A549 (cell line): ENCODE data around the gene FANCI. TPM values are rescaled to one million over a fixed set of nuclear protein-coding genes. Genes with fewer than 3 reads are reported as not detected.

Experiments
- ATAC-seq, 2 experiments: fragments of 200-7000 bp in 1 of 2; fragments of >200 bp in 1 of 2; cut with Nextera tagmentation in 1 of 2; cut with Tn5 transposase in 1 of 2; 3 replicates each; pipeline versions ENCODE4 v1.8.0 to v1.9.1; 2018 to 2020; ENCODE audit warnings: mild to moderate bottlenecking in 1 of 2, moderate library complexity in 1 of 2
- CTCF ChIA-PET: fragments of 300-600 bp; sonication (Branson Sonifier 250); formaldehyde crosslinking; extraction: SDS; loops from one replicate; lab custom pipeline; 2021; ENCODE audit warnings: antibody characterized with exemption, inconsistent platforms; lab: Yijun Ruan, JAX
- POLR2A ChIA-PET: fragments of 350-600 bp; formaldehyde crosslinking; extraction: SDS; loops from one replicate; lab custom pipeline; 2021; ENCODE audit warnings: antibody characterized with exemption, inconsistent platforms; lab: Yijun Ruan, JAX
- DNase-seq, 2 experiments: peaks; one replicate each; pipeline versions ENCODE4 v3.0.0 to v3.0.0-alpha.2; 2011 to 2016; ENCODE audit warnings: low read depth in 1 of 2, low spot score in 1 of 2
- FAIRE-seq: peaks from 2 replicates; lab custom pipeline; 2011; peaks lifted over from hg19 to GRCh38; lab: Jason Lieb, UNC
- H3K27ac ChIP-seq, 2 experiments: fragments of >200 bp; sonication (Bioruptor Twin); formaldehyde crosslinking; 3 replicates each; pipeline ENCODE4 v1.5.1; 2016 to 2017
- H3K4me1 ChIP-seq: fragments of >200 bp; sonication (Bioruptor Twin); formaldehyde crosslinking; 3 replicates; pipeline ENCODE4 v1.6.1; 2016
- H3K4me2 ChIP-seq: fragments of >200 bp; sonication (Bioruptor Twin); formaldehyde crosslinking; 3 replicates; pipeline ENCODE4 v1.6.1; 2016
- H3K4me3 ChIP-seq: fragments of >200 bp; sonication (Bioruptor Twin); formaldehyde crosslinking; 3 replicates; pipeline ENCODE4 v1.5.1; 2016
- H3K9me3 ChIP-seq: fragments of >200 bp; sonication (Bioruptor Twin); formaldehyde crosslinking; 3 replicates; pipeline ENCODE4 v1.6.1; 2016
- CBX2 ChIP-seq: fragments of 200-600 bp; sonication (generic); IDR thresholded peaks from 2 replicates; pipeline ENCODE4 v1.6.1; 2016; ENCODE audit warnings: low read depth, mild to moderate bottlenecking, borderline replicate concordance
- CEBPB ChIP-seq, 2 experiments: fragments of >200 bp in 1 of 2; sonication (Bioruptor Twin) in 1 of 2; formaldehyde crosslinking in 1 of 2; IDR thresholded peaks; 2 replicates each; pipeline ENCODE4 v1.6.1; 2012 to 2016
- CTCF ChIP-seq: fragments of >200 bp; sonication (Bioruptor Twin); formaldehyde crosslinking; IDR thresholded peaks from 3 replicates; pipeline ENCODE4 v1.5.1; 2016
- E2F6 ChIP-seq: IDR thresholded peaks from 2 replicates; pipeline ENCODE4 v1.6.1; 2012; ENCODE audit warnings: low read depth, borderline replicate concordance
- EP300 ChIP-seq, 2 experiments: fragments of >200 bp; sonication (Bioruptor Twin); formaldehyde crosslinking; IDR thresholded peaks; 2 replicates in 1 of 2; 3 replicates in 1 of 2; pipeline ENCODE4 v1.6.1; 2016 to 2017
- FOXS1 ChIP-seq: fragments of 250-450 bp; sonication (Bioruptor Pico); IDR thresholded peaks from 2 replicates; pipeline ENCODE4 v1.5.0; 2020; ENCODE audit warnings: mild to moderate bottlenecking, moderate library complexity
- HOXA7 ChIP-seq: fragments of 250-450 bp; sonication (Bioruptor Pico); IDR thresholded peaks from 2 replicates; pipeline ENCODE4 v1.5.0; 2020; ENCODE audit warnings: mild to moderate bottlenecking, moderate library complexity
- HOXB5 ChIP-seq: fragments of 250-450 bp; sonication (Bioruptor Pico); IDR thresholded peaks from 2 replicates; pipeline ENCODE4 v1.5.0; 2020; ENCODE audit warnings: mild to moderate bottlenecking, moderate library complexity
- JUNB ChIP-seq: fragments of >200 bp; sonication (Bioruptor Twin); formaldehyde crosslinking; IDR thresholded peaks from 2 replicates; pipeline ENCODE4 v1.6.1; 2016
- KDM5A ChIP-seq: fragments of 200-600 bp; sonication (generic); IDR thresholded peaks from 2 replicates; pipeline ENCODE4 v1.6.1; 2016; ENCODE audit warnings: antibody characterized with exemption, mild to moderate bottlenecking
- MAZ ChIP-seq: fragments of 150-350 bp; IDR thresholded peaks from 2 replicates; pipeline ENCODE4 v1.6.1; 2014; ENCODE audit warnings: antibody characterized with exemption, low read depth, low read length, borderline replicate concordance
- MYC ChIP-seq: IDR thresholded peaks from 2 replicates; pipeline ENCODE4 v1.6.1; 2012; ENCODE audit warnings: mild to moderate bottlenecking, inconsistent platforms, low read length, improper control_type of control experiment, borderline replicate concordance
- NFE2L2 ChIP-seq: fragments of 150-350 bp; conservative IDR thresholded peaks from 2 replicates; pipeline ENCODE4 v1.6.1; 2014; ENCODE audit warnings: low read length
- NPAS2 ChIP-seq: fragments of 250-450 bp; sonication (Bioruptor Pico); IDR thresholded peaks from 2 replicates; pipeline ENCODE4 v1.8.0; 2022; ENCODE audit warnings: mild to moderate bottlenecking, moderate library complexity, borderline replicate concordance
- PHF8 ChIP-seq: fragments of 200-600 bp; sonication (generic); IDR thresholded peaks from 2 replicates; pipeline ENCODE4 v1.6.1; 2016; ENCODE audit warnings: low read depth, mild to moderate bottlenecking, antibody characterized with exemption, moderate library complexity, borderline replicate concordance
- RAD21 ChIP-seq, 2 experiments: fragments of >200 bp in 1 of 2; sonication (Bioruptor Twin) in 1 of 2; formaldehyde crosslinking in 1 of 2; IDR thresholded peaks in 1 of 2; conservative IDR thresholded peaks in 1 of 2; 2 replicates in 1 of 2; 3 replicates in 1 of 2; pipeline ENCODE4 v1.6.1; 2012 to 2018; ENCODE audit warnings: inconsistent platforms in 1 of 2
- RARB ChIP-seq: fragments of 250-450 bp; sonication (Bioruptor Pico); IDR thresholded peaks from 2 replicates; pipeline ENCODE4 v1.8.0; 2021; ENCODE audit warnings: mild to moderate bottlenecking, moderate library complexity
- RNF2 ChIP-seq: fragments of 200-600 bp; sonication (generic); IDR thresholded peaks from 2 replicates; pipeline ENCODE4 v1.6.1; 2016; ENCODE audit warnings: low read depth, mild to moderate bottlenecking, antibody characterized with exemption, moderate library complexity, borderline replicate concordance
- SMC3 ChIP-seq: fragments of >200 bp; sonication (Bioruptor Twin); formaldehyde crosslinking; IDR thresholded peaks from 3 replicates; pipeline ENCODE4 v1.6.1; 2018; ENCODE audit warnings: inconsistent platforms
- ZNF302 ChIP-seq: fragments of 250-450 bp; sonication (Bioruptor Pico); IDR thresholded peaks from 2 replicates; pipeline ENCODE4 v1.9.0; 2021; ENCODE audit warnings: inconsistent platforms, mild to moderate bottlenecking, moderate library complexity
- WGBS: methylation state at CpG from one replicate; pipeline ENCODE4 v1.1.6; 2017; ENCODE audit errors: missing lambda C conversion rate; 5-methylcytosine and 5-hydroxymethylcytosine counted together
- polyA plus RNA-seq, 4 experiments: library from polyadenylated mRNA; depleted of rRNA in 3 of 4; stranded (reverse); fragments of >200 nt; fragmentation: RNase III in 1 of 4; extraction: RNeasy Plus Mini Kit Qiagen cat#74134 plus additional on column Dnase treatment in 1 of 4; gene quantifications; 2 replicates in 3 of 4; 3 replicates in 1 of 4; pipeline ENCODE4 v1.2.3, GENCODE V29; 2011 to 2017
- TF ChIP-seq, protein P1 (sequence below): fragments of >200 bp; sonication (Bioruptor Twin); formaldehyde crosslinking; IDR thresholded peaks from 2 replicates; pipeline ENCODE4 v1.6.1; 2016
- TF ChIP-seq, protein P2 (sequence below): fragments of 450-650 bp; IDR thresholded peaks from 2 replicates; pipeline ENCODE4 v1.6.1; 2014; ENCODE audit warnings: antibody characterized with exemption
- TF ChIP-seq, protein P3 (sequence below): fragments of 250-450 bp; sonication (Bioruptor Pico); IDR thresholded peaks from 2 replicates; pipeline ENCODE4 v1.5.0; 2020; ENCODE audit warnings: low read depth, mild to moderate bottlenecking, moderate library complexity
- TF ChIP-seq, protein P4 (sequence below): fragments of 250-450 bp; sonication (Bioruptor Pico); IDR thresholded peaks from 2 replicates; pipeline ENCODE4 v1.5.0; 2021; ENCODE audit warnings: mild to moderate bottlenecking, moderate library complexity, borderline replicate concordance

The FANCI gene
- polyA plus RNA-seq, 2 of the 4 experiments (the other 2 are of a cell fraction), result 101 to 123 TPM

- no peak overlapping the region for H3K4me2 ChIP-seq
- POLR2A ChIA-PET, result no interaction called here
- TF ChIP-seq, protein P1, sequence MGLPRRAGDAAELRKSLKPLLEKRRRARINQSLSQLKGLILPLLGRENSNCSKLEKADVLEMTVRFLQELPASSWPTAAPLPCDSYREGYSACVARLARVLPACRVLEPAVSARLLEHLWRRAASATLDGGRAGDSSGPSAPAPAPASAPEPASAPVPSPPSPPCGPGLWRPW, result no peak
- TF ChIP-seq NFE2L2, result no peak
- no peak for TF ChIP-seq NPAS2 (CRISPR knock-in tag)
- TF ChIP-seq JUNB, result no peak
Measured at GRCh38 chr15:89293012-89293411, 49.2 kb downstream of the FANCI start.

GRCh38 chr15:89299896-89300295 is 56.1 kb downstream of the FANCI start:
- FAIRE-seq (peak; percentile 74), DNase-seq (peak in 1 of 2 experiments; percentile 38), ATAC-seq (peak; percentile 80 to 87)
- no peak overlapping the region for H3K4me3 ChIP-seq
- H3K4me2 ChIP-seq, result no peak overlapping the region
- ChIA-PET POLR2A (interaction anchor here (0.8 kb wide), 1 partner anchor 92 kb away, joined by 3 read pairs; no protein-coding TSS in a partner anchor), CTCF (interaction anchor here (0.6 to 16.4 kb wide), 41 partner anchors 13 to 421 kb away, joined by 3 to 155 read pairs (median 4); partner anchors contain the start of genes FANCI and HAPLN3)
- no peak for TF ChIP-seq HOXA7 (CRISPR knock-in tag)
- peak; percentile 36; the same call in 1 of the 3 replicates for TF ChIP-seq SMC3
- TF ChIP-seq EP300 (IDR thresholded peaks at IDR 0.05), result no peak
- TF ChIP-seq E2F6, result no peak
- TF ChIP-seq RARB, result no peak
- TF ChIP-seq, protein P2, sequence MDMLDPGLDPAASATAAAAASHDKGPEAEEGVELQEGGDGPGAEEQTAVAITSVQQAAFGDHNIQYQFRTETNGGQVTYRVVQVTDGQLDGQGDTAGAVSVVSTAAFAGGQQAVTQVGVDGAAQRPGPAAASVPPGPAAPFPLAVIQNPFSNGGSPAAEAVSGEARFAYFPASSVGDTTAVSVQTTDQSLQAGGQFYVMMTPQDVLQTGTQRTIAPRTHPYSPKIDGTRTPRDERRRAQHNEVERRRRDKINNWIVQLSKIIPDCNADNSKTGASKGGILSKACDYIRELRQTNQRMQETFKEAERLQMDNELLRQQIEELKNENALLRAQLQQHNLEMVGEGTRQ, result no peak
- TF ChIP-seq CTCF, result peak; percentile 56
- TF ChIP-seq RAD21 (conservative IDR thresholded peaks at IDR 0.05 in 1 of 2, IDR thresholded peaks at IDR 0.05 in 1 of 2), result peak; percentile 48 to 60
- no peaks in the 10 kb centered on the region for H3K4me1 ChIP-seq
- no peaks in the 10 kb centered on the region for H3K9me3 ChIP-seq
- no peak overlapping the region for H3K27ac ChIP-seq

More at GRCh38 chr15:89293012-89293411, 49.2 kb downstream of the FANCI start:
- DNase-seq, result peak in 1 of 2 experiments; percentile 24
- FAIRE-seq, result no peak
- ATAC-seq, result peak in 1 of 2 experiments; percentile 67; a peak in 2 of 6 replicates
- no peak overlapping the region for H3K4me3 ChIP-seq
- WGBS, result 86% methylated on average over 2 of the region's 2 CpGs
- no peaks in the 10 kb centered on the region for H3K4me1 ChIP-seq
- no peak overlapping the region for H3K27ac ChIP-seq
- no peaks in the 10 kb centered on the region for H3K9me3 ChIP-seq
- CTCF ChIA-PET, result interaction anchor here (1.0 to 16.4 kb wide), 7 partner anchors 8 to 388 kb away, joined by 3 to 155 read pairs (median 4); no protein-coding TSS in a partner anchor

- no peak for FAIRE-seq
- CTCF ChIA-PET, result interaction anchor here (0.8 to 16.4 kb wide), 22 partner anchors 12 to 423 kb away, joined by 3 to 155 read pairs (median 7); partner anchors contain the start of gene FANCI
- TF ChIP-seq, protein P3, sequence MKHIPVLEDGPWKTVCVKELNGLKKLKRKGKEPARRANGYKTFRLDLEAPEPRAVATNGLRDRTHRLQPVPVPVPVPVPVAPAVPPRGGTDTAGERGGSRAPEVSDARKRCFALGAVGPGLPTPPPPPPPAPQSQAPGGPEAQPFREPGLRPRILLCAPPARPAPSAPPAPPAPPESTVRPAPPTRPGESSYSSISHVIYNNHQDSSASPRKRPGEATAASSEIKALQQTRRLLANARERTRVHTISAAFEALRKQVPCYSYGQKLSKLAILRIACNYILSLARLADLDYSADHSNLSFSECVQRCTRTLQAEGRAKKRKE, result no peak
- TF ChIP-seq, protein P4, sequence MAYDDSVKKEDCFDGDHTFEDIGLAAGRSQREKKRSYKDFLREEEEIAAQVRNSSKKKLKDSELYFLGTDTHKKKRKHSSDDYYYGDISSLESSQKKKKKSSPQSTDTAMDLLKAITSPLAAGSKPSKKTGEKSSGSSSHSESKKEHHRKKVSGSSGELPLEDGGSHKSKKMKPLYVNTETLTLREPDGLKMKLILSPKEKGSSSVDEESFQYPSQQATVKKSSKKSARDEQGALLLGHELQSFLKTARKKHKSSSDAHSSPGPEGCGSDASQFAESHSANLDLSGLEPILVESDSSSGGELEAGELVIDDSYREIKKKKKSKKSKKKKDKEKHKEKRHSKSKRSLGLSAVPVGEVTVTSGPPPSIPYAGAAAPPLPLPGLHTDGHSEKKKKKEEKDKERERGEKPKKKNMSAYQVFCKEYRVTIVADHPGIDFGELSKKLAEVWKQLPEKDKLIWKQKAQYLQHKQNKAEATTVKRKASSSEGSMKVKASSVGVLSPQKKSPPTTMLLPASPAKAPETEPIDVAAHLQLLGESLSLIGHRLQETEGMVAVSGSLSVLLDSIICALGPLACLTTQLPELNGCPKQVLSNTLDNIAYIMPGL (CRISPR knock-in tag), result no peak
- TF ChIP-seq MAZ (no peak), CBX2 (no peak), HOXB5 (no peak), FOXS1 (no peak), RNF2 (no peak), KDM5A (no peak), MYC (no peak), PHF8 (no peak), E2F6 (no peak), ZNF302 (no peak), CEBPB (IDR thresholded peaks at IDR 0.05) (no peak)
Measured at GRCh38 chr15:89301304-89302089, 57.7 kb downstream of the FANCI start.

More at GRCh38 chr15:89301304-89302089, 57.7 kb downstream of the FANCI start:
- Histone ChIP-seq H3K9me3 (no peaks in the 10 kb centered on the region), H3K4me1 (peaks cover under 1% of the 10 kb centered on the region; the same call in 2 of the 3 replicates), H3K4me3 (no peak overlapping the region), H3K4me2 (no peak overlapping the region), H3K27ac (no peak overlapping the region)
- POLR2A ChIA-PET, result no interaction called here
- DNase-seq, result no peak
- no peak for ATAC-seq
- WGBS, result 79% methylated on average over 5 of the region's 5 CpGs
